Immature natural killer cell (primary cell): ENCODE measurements around the gene CDK11B. TPM values are rescaled to one million over a fixed set of nuclear protein-coding genes. Genes with fewer than 3 reads are reported as not detected.

ENCODE experiments used
- DNase-seq, 3 donors: peaks; one replicate each; pipeline ENCODE4 v3.0.0; 2022; ENCODE audit warnings: mixed read lengths in 1 of 3
- H3K27ac Mint-ChIP-seq, 6 donors: one replicate each; pipeline ENCODE4 v1.8.0; 2020; ENCODE audit warnings: mixed read lengths in 6 of 6, mild to moderate bottlenecking in 5 of 6, inconsistent platforms in 4 of 6, moderate library complexity in 3 of 6
- H3K27me3 Mint-ChIP-seq, 3 donors: one replicate each; pipeline ENCODE4 v1.8.0; 2020 to 2021; ENCODE audit warnings: low read depth in 3 of 3, mild to moderate bottlenecking in 3 of 3, mixed read lengths in 3 of 3, moderate library complexity in 3 of 3, inconsistent platforms in 1 of 3
- H3K36me3 Mint-ChIP-seq, 3 donors: one replicate each; pipeline ENCODE4 v1.8.0; 2020; ENCODE audit warnings: mixed read lengths in 3 of 3, inconsistent platforms in 2 of 3, mild to moderate bottlenecking in 2 of 3
- H3K4me1 Mint-ChIP-seq, 2 donors: one replicate each; pipeline ENCODE4 v1.8.0; 2020; ENCODE audit warnings: inconsistent platforms in 2 of 2, mild to moderate bottlenecking in 2 of 2, mixed read lengths in 2 of 2, moderate library complexity in 1 of 2
- H3K4me3 Mint-ChIP-seq, 5 donors: one replicate each; pipeline ENCODE4 v1.8.0; 2020; ENCODE audit warnings: mild to moderate bottlenecking in 5 of 5, mixed read lengths in 5 of 5, inconsistent platforms in 3 of 5, moderate library complexity in 3 of 5
- H3K9me3 Mint-ChIP-seq, 6 donors: one replicate each; pipeline ENCODE4 v1.8.0; 2020; ENCODE audit warnings: mild to moderate bottlenecking in 6 of 6, mixed read lengths in 6 of 6, inconsistent platforms in 4 of 6, moderate library complexity in 3 of 6
- polyA plus RNA-seq, 3 donors: library from polyadenylated mRNA; unstranded; fragments of 300-500 nt; fragmentation: Illumina TruSeq; gene quantifications; one replicate each; pipeline ENCODE4 v1.2.3, GENCODE V29; 2021

Gene CDK11B
- polyA plus RNA-seq, 3 donors from 2014 or later, result 4.8 to 25.0 (median 8.1) TPM

- Mint-ChIP-seq H3K36me3 (no peaks in the 10 kb centered on the region), H3K9me3 (peaks cover 0 to 2% (median 0%) of the 10 kb centered on the region in 6 donors), H3K27me3 (peaks cover 7 to 23% (median 8%) of the 10 kb centered on the region in 3 donors), H3K4me1 (peaks cover 0 to 14% of the 10 kb centered on the region in 2 donors), H3K4me3 (peak overlapping the region; percentile 85 to 88 (median 86)), H3K27ac (peak overlapping the region; percentile 86 to 95 (median 94))
- peak; percentile 61 to 74 (median 68) for DNase-seq
Observed at GRCh38 chr1:1630965-1631781, 27.6 kb downstream of the CDK11B start.

GRCh38 chr1:1630191-1630964 lies 28.4 kb downstream of the CDK11B start:
- peak; percentile 98 to 99 (median 99) for DNase-seq
- peak overlapping the region; percentile 87 to 92 (median 92) for H3K4me3 Mint-ChIP-seq
- peaks cover 8 to 23% (median 9%) of the 10 kb centered on the region in 3 donors for H3K27me3 Mint-ChIP-seq
- H3K9me3 Mint-ChIP-seq, result peaks cover 0 to 2% (median 0%) of the 10 kb centered on the region in 6 donors
- peak overlapping the region; percentile 91 to 99 (median 96) for H3K27ac Mint-ChIP-seq
- no peaks in the 10 kb centered on the region for H3K36me3 Mint-ChIP-seq
- H3K4me1 Mint-ChIP-seq, result peaks cover 0 to 19% of the 10 kb centered on the region in 2 donors

- peaks cover 8 to 23% (median 9%) of the 10 kb centered on the region in 3 donors for H3K27me3 Mint-ChIP-seq
- peaks cover 0 to 21% of the 10 kb centered on the region in 2 donors for H3K4me1 Mint-ChIP-seq
- no peaks in the 10 kb centered on the region for H3K36me3 Mint-ChIP-seq
- H3K27ac Mint-ChIP-seq, result peak overlapping the region; percentile 80 to 99 (median 96)
- H3K9me3 Mint-ChIP-seq, result peaks cover 0 to 2% (median 0%) of the 10 kb centered on the region in 6 donors
- peak; percentile 98 to 99 (median 98) for DNase-seq
- H3K4me3 Mint-ChIP-seq, result peak overlapping the region; percentile 66 to 90 (median 87)
Observed at GRCh38 chr1:1629430-1630190, 29.2 kb downstream of the CDK11B start.

GRCh38 chr1:1628754-1629429 lies 29.9 kb downstream of the CDK11B start:
- peaks cover 0 to 2% (median 0%) of the 10 kb centered on the region in 6 donors for H3K9me3 Mint-ChIP-seq
- peaks cover 8 to 23% (median 9%) of the 10 kb centered on the region in 3 donors for H3K27me3 Mint-ChIP-seq
- peaks cover 0 to 21% of the 10 kb centered on the region in 2 donors for H3K4me1 Mint-ChIP-seq
- peak; percentile 58 to 61 (median 61) for DNase-seq
- peak overlapping the region; percentile 59 to 80 (median 71) for H3K4me3 Mint-ChIP-seq
- H3K27ac Mint-ChIP-seq, result peak overlapping the region in 5 of 6 donors; percentile 29 to 84 (median 74)
- no peaks in the 10 kb centered on the region for H3K36me3 Mint-ChIP-seq

- H3K36me3 Mint-ChIP-seq, result no peaks in the 10 kb centered on the region
- peaks cover 0 to 2% (median 0%) of the 10 kb centered on the region in 6 donors for H3K9me3 Mint-ChIP-seq
- H3K4me3 Mint-ChIP-seq, result peak overlapping the region; percentile 59 to 80 (median 71)
- H3K4me1 Mint-ChIP-seq, result peaks cover 0 to 21% of the 10 kb centered on the region in 2 donors
- H3K27me3 Mint-ChIP-seq, result peaks cover 8 to 23% (median 9%) of the 10 kb centered on the region in 3 donors
- peak overlapping the region; percentile 29 to 84 (median 71) for H3K27ac Mint-ChIP-seq
- peak; percentile 38 to 51 (median 45) for DNase-seq
Observed at GRCh38 chr1:1627829-1628753, 30.7 kb downstream of the CDK11B start.

- DNase-seq, result no peak
- Mint-ChIP-seq H3K4me1 (peaks cover 0 to 26% of the 10 kb centered on the region in 2 donors), H3K36me3 (no peaks in the 10 kb centered on the region), H3K4me3 (peak overlapping the region in 3 of 5 donors; percentile 48 to 80 (median 59)), H3K27ac (peak overlapping the region in 2 of 6 donors; percentile 65 to 77), H3K9me3 (peaks cover 0 to 2% (median 0%) of the 10 kb centered on the region in 6 donors), H3K27me3 (peaks cover 8 to 25% (median 9%) of the 10 kb centered on the region in 3 donors)
Observed at GRCh38 chr1:1627261-1627828, 31.5 kb downstream of the CDK11B start.

- no peak for DNase-seq
- Mint-ChIP-seq H3K36me3 (no peaks in the 10 kb centered on the region), H3K4me1 (peaks cover 0 to 25% of the 10 kb centered on the region in 2 donors), H3K27me3 (peaks cover 8 to 27% (median 9%) of the 10 kb centered on the region in 3 donors), H3K27ac (peak overlapping the region in 1 of 6 donors; percentile 49), H3K4me3 (no peak overlapping the region), H3K9me3 (peaks cover 0 to 2% (median 0%) of the 10 kb centered on the region in 6 donors)
Observed at GRCh38 chr1:1626207-1627141, 32.3 kb downstream of the CDK11B start.

GRCh38 chr1:1625824-1626206 lies 33.0 kb downstream of the CDK11B start:
- peak overlapping the region in 3 of 6 donors; percentile 29 to 55 (median 49) for H3K27ac Mint-ChIP-seq
- no peak for DNase-seq
- H3K4me1 Mint-ChIP-seq, result peaks cover 0 to 25% of the 10 kb centered on the region in 2 donors
- no peaks in the 10 kb centered on the region for H3K36me3 Mint-ChIP-seq
- peaks cover 0 to 2% (median 0%) of the 10 kb centered on the region in 6 donors for H3K9me3 Mint-ChIP-seq
- H3K27me3 Mint-ChIP-seq, result peaks cover 8 to 25% (median 9%) of the 10 kb centered on the region in 3 donors
- no peak overlapping the region for H3K4me3 Mint-ChIP-seq

- Mint-ChIP-seq H3K4me1 (peaks cover 0 to 26% of the 10 kb centered on the region in 2 donors), H3K4me3 (no peak overlapping the region), H3K36me3 (no peaks in the 10 kb centered on the region), H3K9me3 (peaks cover 0 to 2% (median 0%) of the 10 kb centered on the region in 6 donors), H3K27ac (peak overlapping the region in 1 of 6 donors; percentile 55), H3K27me3 (peaks cover 8 to 27% (median 8%) of the 10 kb centered on the region in 3 donors)
- no peak for DNase-seq
Observed at GRCh38 chr1:1625404-1625775, 33.4 kb downstream of the CDK11B start.

GRCh38 chr1:1624443-1625403 lies 34.1 kb downstream of the CDK11B start:
- Mint-ChIP-seq H3K27me3 (peaks cover under 1 to 23% (median 3%) of the 10 kb centered on the region in 3 donors), H3K27ac (peak overlapping the region in 1 of 6 donors; percentile 24), H3K4me1 (peaks cover 0 to 25% of the 10 kb centered on the region in 2 donors), H3K4me3 (no peak overlapping the region), H3K36me3 (no peaks in the 10 kb centered on the region), H3K9me3 (no peaks in the 10 kb centered on the region)
- DNase-seq, result no peak
